ENCODE measurements around the gene GPRIN3. TPM values are rescaled to one million over a fixed set of nuclear protein-coding genes. Genes with fewer than 3 reads are reported as not detected.

Gene GPRIN3
- total RNA-seq, 1 experiment from 2014 or later = 0.39 TPM

- Histone ChIP-seq H4K20me1 (ENCODE audit: insufficient read depth) (no peaks in the 10 kb centered on the region), H3K9ac (ENCODE audit: low read length) (no peak overlapping the region), H3K4me3 (replicated peaks in 1 of 2; ENCODE audit: low read depth in 1 of 2, low read length in 2 of 2) (no peak overlapping the region), H3K27me3 (ENCODE audit: insufficient read depth, low read length) (no peaks in the 10 kb centered on the region), H3K79me2 (ENCODE audit: insufficient read depth, low read length) (no peaks in the 10 kb centered on the region), H3K4me1 (ENCODE audit: control insufficient read depth in 1 of 2, insufficient read depth in 2 of 2, low read length in 2 of 2) (peaks cover 0 to under 1% of the 10 kb centered on the region in 2 experiments; a peak in 1 of 4 replicates), H3K4me2 (ENCODE audit: low read length) (no peak overlapping the region), H2AFZ (ENCODE audit: low read depth, low read length, poor library complexity, severe bottlenecking) (no peak overlapping the region), H3K27ac (ENCODE audit: low read depth, low read length) (no peak overlapping the region), H3K9me2 (ENCODE audit: insufficient read depth) (0 out of 2 replicates have a peak, but pooled peaks cover 7% of the 10 kb centered on the region), H3K9me3 (ENCODE audit: control insufficient read depth in 1 of 2, insufficient read depth in 1 of 2, low read depth in 1 of 2, low read length in 2 of 2) (no peaks in the 10 kb centered on the region), H3K36me3 (ENCODE audit: control insufficient read depth in 1 of 2, insufficient read depth in 2 of 2, low read length in 2 of 2) (no peaks in the 10 kb centered on the region)
- ChIA-PET CTCF (no interaction called here), POLR2A (no interaction called here), RAD21 (ENCODE audit: low non-redundant PET in 1 of 2, low total read pairs in 2 of 2, uncharacterized antibody in 2 of 2, unreplicated experiment in 2 of 2) (no interaction called here)
- TF ChIP-seq EZH2phosphoT487 (IDR thresholded peaks at IDR 0.05; ENCODE audit: borderline replicate concordance) = no peak
- TF ChIP-seq SIN3A (IDR thresholded peaks at IDR 0.05; ENCODE audit: low read depth) = no peak
- TF ChIP-seq TCF7L2 (IDR thresholded peaks at IDR 0.05; ENCODE audit: borderline replicate concordance, extremely low read depth, insufficient read depth, insufficient read length) = no peak
- TF ChIP-seq SP1 (IDR thresholded peaks at IDR 0.05; ENCODE audit: low read depth) = no peak
- no peak for TF ChIP-seq JUND (IDR thresholded peaks at IDR 0.05)
- no peak for TF ChIP-seq REST (IDR thresholded peaks at IDR 0.05; ENCODE audit: low read depth)
- no peak for TF ChIP-seq ZNF274 (IDR thresholded peaks at IDR 0.05; ENCODE audit: low read depth, low read length)
- TF ChIP-seq EGR1 (IDR thresholded peaks at IDR 0.05; ENCODE audit: low read depth) = no peak
- no peak for TF ChIP-seq POLR2AphosphoS5 (IDR thresholded peaks at IDR 0.05; ENCODE audit: low read depth, low read length)
- TF ChIP-seq ELF1 (IDR thresholded peaks at IDR 0.05; ENCODE audit: borderline replicate concordance, low read depth) = no peak
- no peak for TF ChIP-seq CBX3 (IDR thresholded peaks at IDR 0.05; ENCODE audit: low read depth)
- TF ChIP-seq ZFX (IDR thresholded peaks at IDR 0.05) = no peak
- no peak for TF ChIP-seq POLR2A (IDR thresholded peaks at IDR 0.05; ENCODE audit: borderline replicate concordance, extremely low read depth, insufficient read depth, insufficient read length)
- TF ChIP-seq SRF (IDR thresholded peaks at IDR 0.05; ENCODE audit: low read depth) = no peak
- TF ChIP-seq ZBTB33 (IDR thresholded peaks at IDR 0.05; ENCODE audit: extremely low read depth, insufficient replicate concordance, low read length) = no peak
- DNase-seq (ENCODE audit: low read depth, low spot score) (no peak), ATAC-seq (no peak)
- intact Hi-C loops (cut with micrococcal nuclease) = no loop called here
- no TSS peak for BruUV-seq (replicated peaks)
Observed at GRCh38 chr4:89216866-89217265, 90.7 kb downstream of the GPRIN3 start.

Measured in HCT116 (cell line).